ENCODE data around the gene SIPA1L3.

Gene SIPA1L3

GRCh38 chr19:37988758-37989635 lies 82.0 kb downstream of the SIPA1L3 start:
- H4K20me1 ChIP-seq (ENCODE audit: insufficient read depth, low read length) = no peaks in the 10 kb centered on the region
- no peak overlapping the region for H3K4me2 ChIP-seq (ENCODE audit: low read length)
- peak overlapping the region; percentile 12; the same call in 1 of the 2 replicates for H3K9ac ChIP-seq (ENCODE audit: low read length)
- peak overlapping the region; percentile 62 for H3K27ac ChIP-seq (ENCODE audit: low read depth, low read length, poor library complexity, severe bottlenecking)
- peaks cover under 1% of the 10 kb centered on the region; the same call in 1 of the 2 replicates for H3K36me3 ChIP-seq (ENCODE audit: insufficient read depth, low read length)
- H2AFZ ChIP-seq (ENCODE audit: low read length) = no peak overlapping the region
- no peaks in the 10 kb centered on the region for H3K9me3 ChIP-seq (ENCODE audit: low read length)
- TF ChIP-seq CTCF (IDR thresholded peaks at IDR 0.05; ENCODE audit: low read length) = no peak
- TF ChIP-seq EZH2 (IDR thresholded peaks at IDR 0.05; ENCODE audit: borderline replicate concordance, low read length) = no peak
- H3F3A ChIP-seq (ENCODE audit: insufficient read depth, low read length) = no peaks in the 10 kb centered on the region
- H3K9me2 ChIP-seq (ENCODE audit: low read depth, low read length) = no peaks in the 10 kb centered on the region
- H3K4me1 ChIP-seq (ENCODE audit: insufficient read depth, low read length, severe bottlenecking) = peaks cover 56% of the 10 kb centered on the region
- H3K79me2 ChIP-seq (ENCODE audit: insufficient read depth, low read length) = no peaks in the 10 kb centered on the region
- no peaks in the 10 kb centered on the region for H3K27me3 ChIP-seq (ENCODE audit: insufficient read depth, low read length)
- H3K4me3 ChIP-seq (ENCODE audit: low read depth, low read length, poor library complexity, severe bottlenecking) = no peak overlapping the region

GRCh38 chr19:37989855-37990254 lies 82.8 kb downstream of the SIPA1L3 start:
- Histone ChIP-seq H3K4me3 (ENCODE audit: low read depth, low read length, poor library complexity, severe bottlenecking) (no peak overlapping the region), H3K9me3 (ENCODE audit: low read length) (no peaks in the 10 kb centered on the region), H3K9ac (ENCODE audit: low read length) (no peak overlapping the region), H3K9me2 (ENCODE audit: low read depth, low read length) (no peaks in the 10 kb centered on the region), H3K27ac (ENCODE audit: low read depth, low read length, poor library complexity, severe bottlenecking) (no peak overlapping the region), H2AFZ (ENCODE audit: low read length) (no peak overlapping the region), H3K79me2 (ENCODE audit: insufficient read depth, low read length) (no peaks in the 10 kb centered on the region), H3K4me1 (ENCODE audit: insufficient read depth, low read length, severe bottlenecking) (peaks cover 47% of the 10 kb centered on the region), H3K36me3 (ENCODE audit: insufficient read depth, low read length) (peaks cover 9% of the 10 kb centered on the region; the same call in 1 of the 2 replicates), H4K20me1 (ENCODE audit: insufficient read depth, low read length) (no peaks in the 10 kb centered on the region), H3K27me3 (ENCODE audit: insufficient read depth, low read length) (no peaks in the 10 kb centered on the region), H3K4me2 (ENCODE audit: low read length) (no peak overlapping the region), H3F3A (ENCODE audit: insufficient read depth, low read length) (no peaks in the 10 kb centered on the region)
- no peak for TF ChIP-seq EZH2 (IDR thresholded peaks at IDR 0.05; ENCODE audit: borderline replicate concordance, low read length)

GRCh38 chr19:37990362-37990761 lies 83.4 kb downstream of the SIPA1L3 start:
- H3K79me2 ChIP-seq (ENCODE audit: insufficient read depth, low read length) = no peaks in the 10 kb centered on the region
- peaks cover 44% of the 10 kb centered on the region for H3K4me1 ChIP-seq (ENCODE audit: insufficient read depth, low read length, severe bottlenecking)
- no peak overlapping the region for H3K4me2 ChIP-seq (ENCODE audit: low read length)

More at GRCh38 chr19:37990362-37990761, 83.4 kb downstream of the SIPA1L3 start:
- Histone ChIP-seq H3K4me3 (ENCODE audit: low read depth, low read length, poor library complexity, severe bottlenecking) (no peak overlapping the region), H3K9ac (ENCODE audit: low read length) (no peak overlapping the region), H3F3A (ENCODE audit: insufficient read depth, low read length) (no peaks in the 10 kb centered on the region), H3K9me2 (ENCODE audit: low read depth, low read length) (no peaks in the 10 kb centered on the region), H4K20me1 (ENCODE audit: insufficient read depth, low read length) (no peaks in the 10 kb centered on the region), H3K9me3 (ENCODE audit: low read length) (no peaks in the 10 kb centered on the region), H3K27me3 (ENCODE audit: insufficient read depth, low read length) (no peaks in the 10 kb centered on the region), H3K27ac (ENCODE audit: low read depth, low read length, poor library complexity, severe bottlenecking) (no peak overlapping the region), H3K36me3 (ENCODE audit: insufficient read depth, low read length) (peaks cover 14% of the 10 kb centered on the region; the same call in 1 of the 2 replicates), H2AFZ (ENCODE audit: low read length) (no peak overlapping the region)
- TF ChIP-seq CTCF (IDR thresholded peaks at IDR 0.05; ENCODE audit: low read length) = no peak
- TF ChIP-seq EZH2 (IDR thresholded peaks at IDR 0.05; ENCODE audit: borderline replicate concordance, low read length) = no peak

All from OCI-LY1 (cell line).